NB4 (cell line): ENCODE measurements around the gene BRPF1.

Experiments used
- DNase-seq: peaks from one replicate; pipeline ENCODE4 v3.0.0; 2010; ENCODE audit warnings: low read depth
- H3K4me3 ChIP-seq: one replicate; pipeline ENCODE4 v1.5.1; 2011; ENCODE audit warnings: mild to moderate bottlenecking, low read depth, low read length, moderate library complexity
- MYC ChIP-seq: IDR thresholded peaks from 2 replicates; pipeline ENCODE4 v1.6.1; 2011; ENCODE audit warnings: low read depth, low read length
- POLR2A ChIP-seq: IDR thresholded peaks from 2 replicates; pipeline ENCODE4 v1.6.1; 2011; ENCODE audit warnings: mild to moderate bottlenecking; ENCODE audit not compliant: insufficient read length; ENCODE audit errors: extremely low read depth
- TF ChIP-seq, protein P1 (sequence below): IDR thresholded peaks from one replicate; pipeline ENCODE4 v1.5.1; 2012; ENCODE audit warnings: low read depth, low read length
- TF ChIP-seq, protein P2 (sequence below): IDR thresholded peaks from 2 replicates; pipeline ENCODE4 v1.6.1; 2011; ENCODE audit warnings: low read depth, low read length

Gene BRPF1

DNA sequence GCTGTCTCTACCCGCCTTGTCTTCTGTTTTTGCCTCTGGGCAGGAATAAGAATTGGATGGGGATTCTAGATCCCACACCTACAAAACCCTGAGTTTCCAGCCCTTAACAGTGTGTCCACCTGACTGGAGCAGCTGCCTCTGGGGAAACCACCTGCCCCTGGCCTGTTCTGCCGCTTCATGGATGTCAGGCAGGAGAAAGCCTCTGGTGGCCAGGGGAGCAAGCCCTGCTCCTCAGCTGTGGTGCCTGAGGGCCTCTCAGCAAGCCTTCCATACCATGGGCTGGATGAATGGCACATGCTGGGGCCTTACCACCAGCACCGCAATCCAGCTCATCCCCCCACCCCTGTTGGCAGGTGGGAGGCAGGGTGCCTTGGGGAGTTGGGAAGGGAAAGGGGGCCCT is 33.2 kb upstream of the BRPF1 start:
- no peak for TF ChIP-seq MYC
- no peak for TF ChIP-seq POLR2A
- H3K4me3 ChIP-seq: no peak overlapping the region
- no peak for DNase-seq

DNA sequence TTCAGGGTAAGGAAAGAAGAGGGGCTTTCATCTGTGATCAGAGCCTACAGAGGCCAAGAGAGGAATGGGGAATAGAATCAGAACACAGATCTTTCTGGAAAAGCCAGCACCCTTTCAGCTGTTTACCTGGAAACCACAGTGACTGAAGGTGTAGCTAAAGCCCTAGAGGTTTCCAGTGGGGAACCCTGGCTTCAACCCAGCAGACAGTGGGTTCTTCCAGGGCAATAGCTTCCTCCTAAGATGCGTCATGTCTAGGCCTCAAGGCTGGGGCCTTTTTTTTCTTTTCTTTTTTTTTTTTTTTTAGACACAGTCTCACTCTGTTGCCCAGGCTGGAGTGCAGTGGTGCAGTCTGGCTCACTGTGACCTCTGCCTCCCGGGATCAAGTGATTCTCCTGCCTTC is 31.0 kb upstream of the BRPF1 start:
- H3K4me3 ChIP-seq: no peak overlapping the region
- TF ChIP-seq, protein P1, sequence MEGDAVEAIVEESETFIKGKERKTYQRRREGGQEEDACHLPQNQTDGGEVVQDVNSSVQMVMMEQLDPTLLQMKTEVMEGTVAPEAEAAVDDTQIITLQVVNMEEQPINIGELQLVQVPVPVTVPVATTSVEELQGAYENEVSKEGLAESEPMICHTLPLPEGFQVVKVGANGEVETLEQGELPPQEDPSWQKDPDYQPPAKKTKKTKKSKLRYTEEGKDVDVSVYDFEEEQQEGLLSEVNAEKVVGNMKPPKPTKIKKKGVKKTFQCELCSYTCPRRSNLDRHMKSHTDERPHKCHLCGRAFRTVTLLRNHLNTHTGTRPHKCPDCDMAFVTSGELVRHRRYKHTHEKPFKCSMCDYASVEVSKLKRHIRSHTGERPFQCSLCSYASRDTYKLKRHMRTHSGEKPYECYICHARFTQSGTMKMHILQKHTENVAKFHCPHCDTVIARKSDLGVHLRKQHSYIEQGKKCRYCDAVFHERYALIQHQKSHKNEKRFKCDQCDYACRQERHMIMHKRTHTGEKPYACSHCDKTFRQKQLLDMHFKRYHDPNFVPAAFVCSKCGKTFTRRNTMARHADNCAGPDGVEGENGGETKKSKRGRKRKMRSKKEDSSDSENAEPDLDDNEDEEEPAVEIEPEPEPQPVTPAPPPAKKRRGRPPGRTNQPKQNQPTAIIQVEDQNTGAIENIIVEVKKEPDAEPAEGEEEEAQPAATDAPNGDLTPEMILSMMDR: no peak
- TF ChIP-seq POLR2A (no peak), MYC (no peak)
- TF ChIP-seq, protein P2, sequence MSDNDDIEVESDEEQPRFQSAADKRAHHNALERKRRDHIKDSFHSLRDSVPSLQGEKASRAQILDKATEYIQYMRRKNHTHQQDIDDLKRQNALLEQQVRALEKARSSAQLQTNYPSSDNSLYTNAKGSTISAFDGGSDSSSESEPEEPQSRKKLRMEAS: no peak
- no peak for DNase-seq

DNA sequence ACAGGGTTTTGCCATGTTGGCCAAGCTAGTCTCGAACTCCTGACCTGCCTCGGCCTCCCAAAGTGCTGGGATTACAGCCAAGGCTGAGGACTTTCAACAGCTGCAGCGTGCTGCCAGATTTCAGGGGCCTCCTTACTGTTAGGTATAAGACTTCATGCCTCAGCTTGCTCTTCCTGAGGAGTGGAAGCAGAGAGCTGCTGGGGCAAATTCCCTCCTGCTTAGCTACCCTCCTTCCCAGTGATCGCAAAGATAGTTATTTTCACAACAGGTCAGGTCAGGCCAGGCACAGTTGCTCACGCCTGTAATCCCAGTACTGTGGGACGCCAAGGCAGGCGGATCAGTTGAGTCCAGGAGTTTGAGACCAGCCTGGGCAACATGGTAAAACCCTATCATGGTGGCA is 30.5 kb upstream of the BRPF1 start:
- H3K4me3 ChIP-seq: no peak overlapping the region
- TF ChIP-seq POLR2A: no peak
- no peak for TF ChIP-seq MYC
- TF ChIP-seq, protein P1: no peak
- TF ChIP-seq, protein P2: no peak
- no peak for DNase-seq

DNA sequence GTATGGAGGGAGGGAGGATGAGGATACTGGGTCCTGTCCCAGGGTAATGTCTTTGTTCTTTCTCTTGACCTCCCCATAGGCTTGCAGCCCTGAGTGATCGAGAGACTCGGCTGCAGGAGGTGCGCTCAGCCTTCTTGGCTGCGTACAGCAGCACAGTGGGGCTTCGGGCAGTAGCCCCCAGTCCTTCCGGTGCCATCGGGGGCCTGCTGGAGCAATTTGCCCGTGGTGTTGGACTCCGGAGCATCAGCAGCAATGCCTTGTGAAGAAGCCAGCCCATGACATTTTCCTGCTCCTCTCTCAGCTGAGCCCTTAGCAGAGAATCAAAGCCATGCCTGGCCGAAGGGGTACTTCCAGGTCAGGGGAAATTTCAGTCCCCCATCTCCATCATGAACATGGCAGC is 29.8 kb upstream of the BRPF1 start:
- no peak for DNase-seq
- TF ChIP-seq MYC: no peak
- TF ChIP-seq, protein P2: no peak
- TF ChIP-seq, protein P1: no peak
- no peak overlapping the region for H3K4me3 ChIP-seq

DNA sequence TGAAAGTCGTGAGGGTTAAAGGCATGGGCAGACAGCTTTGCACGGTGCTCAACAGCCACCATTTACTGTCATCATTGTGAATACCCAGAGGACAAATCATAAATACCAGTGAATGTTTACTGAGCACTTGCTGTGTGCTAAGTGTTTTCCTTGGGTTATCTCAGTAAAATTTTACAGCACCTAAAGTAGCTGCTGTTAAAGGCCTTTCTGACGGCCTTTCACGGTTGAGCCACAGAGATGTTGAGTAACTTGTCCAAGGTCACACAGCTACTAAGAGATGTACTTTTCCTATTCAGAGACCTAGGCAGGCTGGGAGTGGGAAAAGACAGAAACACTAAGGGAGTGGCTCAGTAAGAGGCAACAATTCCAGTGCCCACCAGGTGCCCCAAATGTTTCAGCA is 28.3 kb upstream of the BRPF1 start:
- DNase-seq: no peak
- no peak overlapping the region for H3K4me3 ChIP-seq

DNA sequence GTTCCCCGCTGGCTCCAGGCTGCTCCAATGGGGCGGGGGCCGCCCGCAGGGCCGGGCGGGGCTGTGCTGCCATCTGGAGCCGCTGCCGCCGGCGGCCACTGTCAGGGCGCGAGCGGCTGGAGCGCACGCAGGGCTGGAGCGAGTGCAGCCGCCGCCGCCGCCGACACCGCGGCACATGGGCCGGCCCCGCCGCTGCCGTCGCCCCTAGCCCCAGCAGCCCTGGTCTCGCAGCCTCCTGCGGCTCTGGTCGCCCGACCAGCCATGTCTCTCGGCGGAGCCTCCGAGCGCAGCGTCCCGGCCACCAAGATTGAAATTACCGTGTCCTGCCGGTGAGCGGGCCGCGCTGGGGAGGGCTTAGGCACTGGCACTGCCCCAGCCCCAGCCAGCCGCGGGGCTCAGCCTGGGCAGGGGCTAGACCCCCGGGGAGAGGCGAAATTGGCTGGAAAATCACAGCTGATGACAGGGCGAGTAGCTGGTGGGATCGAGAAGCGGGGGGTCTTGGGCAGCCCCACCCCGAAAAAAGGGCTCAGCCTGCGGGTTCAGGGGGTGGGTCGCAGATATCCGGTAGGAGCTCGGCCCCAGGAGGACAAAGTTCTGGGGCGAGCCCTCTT is 27.7 kb upstream of the BRPF1 start, which contains the start of gene CPNE9:
CPNE9 (plus strand) TSS at position 98 of the 611 bp plus-strand sequence; CDS start at position 262, 164 bp downstream.
- DNase-seq: no peak
- no peak within 1 kb of the TSS for H3K4me3 ChIP-seq

More for the DNA sequence above, 28.3 kb upstream of the BRPF1 start:
- TF ChIP-seq POLR2A (no peak), MYC (no peak)
- TF ChIP-seq, protein P1: no peak
- TF ChIP-seq, protein P2: no peak

More for the DNA sequence above, 27.7 kb upstream of the BRPF1 start, which contains the start of gene CPNE9:
- TF ChIP-seq, protein P1: no peak
- TF ChIP-seq POLR2A (no peak), MYC (no peak)
- TF ChIP-seq, protein P2: no peak
